22Rv1 (cell line): ENCODE results near the gene ACYP2.

ENCODE experiments used
- ZFX ChIP-seq: fragments of 450-650 bp; IDR thresholded peaks from 2 replicates; pipeline ENCODE4 v1.6.1; 2017; ENCODE audit warnings: antibody characterized with exemption, borderline replicate concordance
- TF ChIP-seq, protein P1 (sequence below): fragments of 450-650 bp; IDR thresholded peaks from 2 replicates; pipeline ENCODE4 v1.5.1; 2017; ENCODE audit warnings: mild to moderate bottlenecking

DNA sequence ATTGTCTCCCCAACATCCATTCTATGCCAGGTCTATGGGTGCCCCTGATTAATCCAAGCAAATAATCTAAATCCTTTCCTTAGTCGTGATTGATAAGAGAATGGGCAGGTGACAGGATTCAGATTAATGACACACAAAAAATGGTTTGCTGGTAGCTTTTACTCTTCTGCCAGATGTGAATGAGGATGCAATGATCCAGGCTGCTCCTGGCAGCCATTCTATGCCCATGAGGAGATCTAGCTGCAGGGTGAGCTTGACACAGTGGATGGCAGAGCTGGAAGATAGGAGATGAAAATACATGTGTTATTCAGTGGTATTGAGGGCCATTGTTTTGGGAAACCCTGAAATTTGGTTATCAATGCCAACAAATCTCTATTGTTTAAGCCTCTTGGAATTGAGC is 69.7 kb downstream of the ACYP2 start:
- TF ChIP-seq, protein P1, sequence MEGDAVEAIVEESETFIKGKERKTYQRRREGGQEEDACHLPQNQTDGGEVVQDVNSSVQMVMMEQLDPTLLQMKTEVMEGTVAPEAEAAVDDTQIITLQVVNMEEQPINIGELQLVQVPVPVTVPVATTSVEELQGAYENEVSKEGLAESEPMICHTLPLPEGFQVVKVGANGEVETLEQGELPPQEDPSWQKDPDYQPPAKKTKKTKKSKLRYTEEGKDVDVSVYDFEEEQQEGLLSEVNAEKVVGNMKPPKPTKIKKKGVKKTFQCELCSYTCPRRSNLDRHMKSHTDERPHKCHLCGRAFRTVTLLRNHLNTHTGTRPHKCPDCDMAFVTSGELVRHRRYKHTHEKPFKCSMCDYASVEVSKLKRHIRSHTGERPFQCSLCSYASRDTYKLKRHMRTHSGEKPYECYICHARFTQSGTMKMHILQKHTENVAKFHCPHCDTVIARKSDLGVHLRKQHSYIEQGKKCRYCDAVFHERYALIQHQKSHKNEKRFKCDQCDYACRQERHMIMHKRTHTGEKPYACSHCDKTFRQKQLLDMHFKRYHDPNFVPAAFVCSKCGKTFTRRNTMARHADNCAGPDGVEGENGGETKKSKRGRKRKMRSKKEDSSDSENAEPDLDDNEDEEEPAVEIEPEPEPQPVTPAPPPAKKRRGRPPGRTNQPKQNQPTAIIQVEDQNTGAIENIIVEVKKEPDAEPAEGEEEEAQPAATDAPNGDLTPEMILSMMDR, result no peak
- TF ChIP-seq ZFX, result no peak
